ENCODE results near the gene BANF2. TPM values are rescaled to one million over a fixed set of nuclear protein-coding genes. Genes with fewer than 3 reads are reported as not detected.

The BANF2 gene
- total and polyA plus RNA-seq, 2 experiments from 2014 or later = not detected

DNA sequence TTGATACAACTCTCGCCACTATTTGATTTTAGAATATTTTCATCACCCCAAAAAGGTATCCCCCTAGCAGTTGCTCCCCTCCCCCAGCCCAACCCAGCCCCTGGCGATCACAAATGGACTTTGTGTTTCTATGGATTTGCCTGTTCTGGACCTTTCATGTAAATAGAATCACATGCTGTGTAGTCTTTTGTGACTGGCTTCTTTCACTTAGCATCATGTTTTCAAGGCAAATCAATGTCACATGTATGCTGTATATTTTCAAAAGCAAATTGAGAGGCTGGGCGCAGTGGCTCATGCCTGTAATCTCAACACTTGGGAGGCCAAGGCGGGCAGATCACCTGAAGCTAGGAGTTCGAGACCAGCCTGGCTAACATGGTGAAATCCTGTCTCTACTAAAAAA, 48.5 kb downstream of the BANF2 start:
- Mint-ChIP-seq H3K36me3 (ENCODE audit: low read depth) (peaks cover 2% of the 10 kb centered on the region; the same call in 1 of the 3 replicates), H3K9me3 (peaks cover 2% of the 10 kb centered on the region; the same call in 2 of the 3 replicates), H3K27ac (no peak overlapping the region), H3K4me3 (no peak overlapping the region), H3K27me3 (ENCODE audit: insufficient read depth, low read depth, poor library complexity) (peaks cover 7% of the 10 kb centered on the region), H3K4me1 (peaks cover 43% of the 10 kb centered on the region)
- Histone ChIP-seq H3K79me2 (replicated peaks; ENCODE audit: insufficient read depth) (no peaks in the 10 kb centered on the region), H3F3A (replicated peaks; ENCODE audit: low read depth) (no peaks in the 10 kb centered on the region), H3K4me2 (no peak overlapping the region), H3K27me3 (ENCODE audit: insufficient read depth) (no peaks in the 10 kb centered on the region), H3K4me3 (no peak overlapping the region), H3K4me1 (ENCODE audit: insufficient read depth) (peaks cover 22% of the 10 kb centered on the region), H4K20me1 (replicated peaks; ENCODE audit: insufficient read depth) (no peaks in the 10 kb centered on the region), H3K9me2 (ENCODE audit: insufficient read depth) (0 out of 2 replicates have a peak, but pooled peaks cover 9% of the 10 kb centered on the region), H3K27ac (ENCODE audit: low read depth) (no peak overlapping the region), H3K36me3 (ENCODE audit: insufficient read depth) (no peaks in the 10 kb centered on the region), H2AFZ (no peak overlapping the region)
- no peak for ATAC-seq
- TF ChIP-seq STAT1 (IDR thresholded peaks at IDR 0.05; ENCODE audit: unreplicated experiment) (no peak), EZH2phosphoT487 (IDR thresholded peaks at IDR 0.05; ENCODE audit: unreplicated experiment) (no peak), EZH2 (IDR thresholded peaks at IDR 0.05; ENCODE audit: low read depth, unreplicated experiment) (no peak), CREB1 (CRISPR knock-in tag; IDR thresholded peaks at IDR 0.05; ENCODE audit: low read depth) (no peak), NANOG (IDR thresholded peaks at IDR 0.05; ENCODE audit: borderline replicate concordance) (no peak), JUNB (IDR thresholded peaks at IDR 0.05; ENCODE audit: unreplicated experiment) (no peak), ETS1 (IDR thresholded peaks at IDR 0.05) (no peak), POLR2AphosphoS5 (IDR thresholded peaks at IDR 0.05; ENCODE audit: low read depth) (no peak), ZNF462 (CRISPR knock-in tag; IDR thresholded peaks at IDR 0.05) (no peak), ZNF114 (CRISPR knock-in tag; IDR thresholded peaks at IDR 0.05) (no peak), CTCF (conservative IDR thresholded peaks at IDR 0.05; ENCODE audit: low read depth in 2 of 2) (no peak), ZNF331 (CRISPR knock-in tag; IDR thresholded peaks at IDR 0.05; ENCODE audit: low read depth) (no peak)
- TF ChIP-seq, protein P1, sequence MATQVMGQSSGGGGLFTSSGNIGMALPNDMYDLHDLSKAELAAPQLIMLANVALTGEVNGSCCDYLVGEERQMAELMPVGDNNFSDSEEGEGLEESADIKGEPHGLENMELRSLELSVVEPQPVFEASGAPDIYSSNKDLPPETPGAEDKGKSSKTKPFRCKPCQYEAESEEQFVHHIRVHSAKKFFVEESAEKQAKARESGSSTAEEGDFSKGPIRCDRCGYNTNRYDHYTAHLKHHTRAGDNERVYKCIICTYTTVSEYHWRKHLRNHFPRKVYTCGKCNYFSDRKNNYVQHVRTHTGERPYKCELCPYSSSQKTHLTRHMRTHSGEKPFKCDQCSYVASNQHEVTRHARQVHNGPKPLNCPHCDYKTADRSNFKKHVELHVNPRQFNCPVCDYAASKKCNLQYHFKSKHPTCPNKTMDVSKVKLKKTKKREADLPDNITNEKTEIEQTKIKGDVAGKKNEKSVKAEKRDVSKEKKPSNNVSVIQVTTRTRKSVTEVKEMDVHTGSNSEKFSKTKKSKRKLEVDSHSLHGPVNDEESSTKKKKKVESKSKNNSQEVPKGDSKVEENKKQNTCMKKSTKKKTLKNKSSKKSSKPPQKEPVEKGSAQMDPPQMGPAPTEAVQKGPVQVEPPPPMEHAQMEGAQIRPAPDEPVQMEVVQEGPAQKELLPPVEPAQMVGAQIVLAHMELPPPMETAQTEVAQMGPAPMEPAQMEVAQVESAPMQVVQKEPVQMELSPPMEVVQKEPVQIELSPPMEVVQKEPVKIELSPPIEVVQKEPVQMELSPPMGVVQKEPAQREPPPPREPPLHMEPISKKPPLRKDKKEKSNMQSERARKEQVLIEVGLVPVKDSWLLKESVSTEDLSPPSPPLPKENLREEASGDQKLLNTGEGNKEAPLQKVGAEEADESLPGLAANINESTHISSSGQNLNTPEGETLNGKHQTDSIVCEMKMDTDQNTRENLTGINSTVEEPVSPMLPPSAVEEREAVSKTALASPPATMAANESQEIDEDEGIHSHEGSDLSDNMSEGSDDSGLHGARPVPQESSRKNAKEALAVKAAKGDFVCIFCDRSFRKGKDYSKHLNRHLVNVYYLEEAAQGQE (IDR thresholded peaks at IDR 0.05; ENCODE audit: unreplicated experiment) = no peak
- no peak for DNase-seq (ENCODE audit: low spot score)
